HepG2 (cell line): ENCODE results near the gene TTC31. TPM values are rescaled to one million over a fixed set of nuclear protein-coding genes. Genes with fewer than 3 reads are reported as not detected.
A peak's percentile ranks its signal among the peaks of the same experiment; 100 is the strongest.

ENCODE experiments used
- DMAP1 ChIP-seq: IDR thresholded peaks from 2 replicates; pipeline ENCODE4 v1.6.1; 2016
- HNRNPH1 ChIP-seq: fragments of 200-400 bp; formaldehyde crosslinking; optimal IDR thresholded peaks from 2 replicates; pipeline ENCODE3; 2017; ENCODE audit warnings: mild to moderate bottlenecking, low read depth, low read length
- JUND ChIP-seq: sonication (generic); formaldehyde crosslinking; IDR thresholded peaks from 2 replicates; pipeline ENCODE4 v1.8.0; 2022; ENCODE audit warnings: mild to moderate bottlenecking, missing genetic modification reagents
- KAT7 ChIP-seq: IDR thresholded peaks from 2 replicates; pipeline ENCODE4 v1.6.1; 2018; ENCODE audit warnings: borderline replicate concordance, missing compliant biosample characterization
- KLF11 ChIP-seq: IDR thresholded peaks from 2 replicates; pipeline ENCODE4 v1.6.1; 2016; ENCODE audit warnings: missing compliant biosample characterization
- MEF2D ChIP-seq: sonication (generic); formaldehyde crosslinking; IDR thresholded peaks from 2 replicates; pipeline ENCODE4 v1.5.1; 2020; ENCODE audit warnings: mild to moderate bottlenecking, missing genetic modification reagents
- MIER2 ChIP-seq: IDR thresholded peaks from 2 replicates; pipeline ENCODE4 v1.6.1; 2016; ENCODE audit warnings: missing biosample characterization, missing genetic modification reagents
- MYC ChIP-seq: sonication (generic); formaldehyde crosslinking; IDR thresholded peaks from 2 replicates; pipeline ENCODE4 v1.9.0; 2021; ENCODE audit warnings: missing genetic modification reagents, borderline replicate concordance
- RORA ChIP-seq: sonication (generic); formaldehyde crosslinking; IDR thresholded peaks from 2 replicates; pipeline ENCODE4 v1.5.0; 2020; ENCODE audit warnings: mild to moderate bottlenecking, missing genetic modification reagents, moderate library complexity
- RXRB ChIP-seq: IDR thresholded peaks from 2 replicates; pipeline ENCODE4 v1.6.1; 2016; ENCODE audit warnings: borderline replicate concordance, missing genetic modification reagents, missing compliant biosample characterization
- TBP ChIP-seq: sonication (generic); formaldehyde crosslinking; IDR thresholded peaks from 2 replicates; pipeline ENCODE4 v1.5.0; 2020; ENCODE audit warnings: missing genetic modification reagents
- THRA ChIP-seq: sonication (generic); formaldehyde crosslinking; IDR thresholded peaks from 2 replicates; pipeline ENCODE4 v1.4.0; 2020; ENCODE audit warnings: missing genetic modification reagents, borderline replicate concordance
- YEATS4 ChIP-seq: sonication (generic); formaldehyde crosslinking; IDR thresholded peaks from 2 replicates; pipeline ENCODE4 v1.4.0; 2020; ENCODE audit warnings: missing genetic modification reagents, borderline replicate concordance
- ZBTB33 ChIP-seq: sonication (generic); formaldehyde crosslinking; IDR thresholded peaks from 2 replicates; pipeline ENCODE4 v1.4.0; 2020; ENCODE audit warnings: missing genetic modification reagents
- ZFP36L1 ChIP-seq: sonication (generic); formaldehyde crosslinking; IDR thresholded peaks from 2 replicates; pipeline ENCODE4 v1.8.0; 2022; ENCODE audit warnings: mild to moderate bottlenecking, missing genetic modification reagents, moderate library complexity
- ZGPAT ChIP-seq: IDR thresholded peaks from 2 replicates; pipeline ENCODE4 v1.6.1; 2016; ENCODE audit warnings: mild to moderate bottlenecking
- ZMAT5 ChIP-seq: sonication (generic); formaldehyde crosslinking; IDR thresholded peaks from 2 replicates; pipeline ENCODE4 v1.5.0; 2020; ENCODE audit warnings: mild to moderate bottlenecking, low read depth, missing genetic modification reagents, borderline replicate concordance
- ZNF101 ChIP-seq: sonication (generic); formaldehyde crosslinking; IDR thresholded peaks from 2 replicates; pipeline ENCODE4 v1.4.0; 2020; ENCODE audit warnings: mild to moderate bottlenecking, low read depth, missing genetic modification reagents, borderline replicate concordance
- ZNF468 ChIP-seq: sonication (generic); formaldehyde crosslinking; IDR thresholded peaks from 2 replicates; pipeline ENCODE4 v1.8.0; 2022; ENCODE audit warnings: mild to moderate bottlenecking, moderate library complexity, missing genetic modification reagents
- ZNF570 ChIP-seq: sonication (generic); formaldehyde crosslinking; IDR thresholded peaks from 2 replicates; pipeline ENCODE4 v1.4.0; 2020; ENCODE audit warnings: mild to moderate bottlenecking, missing genetic modification reagents, borderline replicate concordance
- ZNF660 ChIP-seq: sonication (generic); formaldehyde crosslinking; IDR thresholded peaks from 2 replicates; pipeline ENCODE4 v1.5.1; 2020; ENCODE audit warnings: mild to moderate bottlenecking, low read depth, missing genetic modification reagents, borderline replicate concordance
- ZNF704 ChIP-seq: sonication (generic); formaldehyde crosslinking; IDR thresholded peaks from 2 replicates; pipeline ENCODE4 v1.8.1; 2023; ENCODE audit warnings: mild to moderate bottlenecking, inconsistent platforms, moderate library complexity, missing genetic modification reagents, borderline replicate concordance
- ZNF740 ChIP-seq: sonication (generic); formaldehyde crosslinking; IDR thresholded peaks from 2 replicates; pipeline ENCODE4 v1.4.0; 2020; ENCODE audit warnings: missing genetic modification reagents
- polyA plus RNA-seq, 8 experiments: library from polyadenylated mRNA; depleted of rRNA in 3 of 8; stranded (reverse) in 7 of 8; unstranded in 1 of 8; fragments of >200 nt; fragmentation: Illumina TruSeq in 4 of 8; extraction: Trizol in 4 of 8; gene quantifications; 2 replicates each; pipeline versions ENCODE4 v1.2.1 to v1.2.3, GENCODE V29; 2011 to 2016; ENCODE audit warnings: low read depth in 4 of 8, missing spikeins in 1 of 8, mixed read lengths in 1 of 8; ENCODE audit not compliant: insufficient read depth in 1 of 8
- total RNA-seq, 5 experiments: library from RNA; depleted of rRNA; stranded (reverse); fragments of >200 nt; fragmentation: Illumina TruSeq; extraction: Trizol; gene quantifications; 2 replicates each; pipeline ENCODE4 v1.2.3, GENCODE V29; 2016; ENCODE audit warnings: low read depth in 1 of 5

Gene TTC31
- total and polyA plus RNA-seq, 2 of the 13 experiments (the other 11 are each of a cell fraction or from before 2014, with no cell fraction given): 28.3 to 39.5 TPM

GRCh38 chr2:74507145-74507925, 24.5 kb downstream of the TTC31 start, which contains the start of gene PCGF1 (continued):
- TF ChIP-seq ZBTB33: no peak
- peak; percentile 84 for TF ChIP-seq ZGPAT
- peak; percentile 90 for TF ChIP-seq ZNF740 (CRISPR knock-in tag)
- peak; percentile 89 for TF ChIP-seq MYC
- no peak for TF ChIP-seq ZMAT5 (CRISPR knock-in tag)
- TF ChIP-seq TBP (CRISPR knock-in tag): no peak
- TF ChIP-seq MIER2: peak; percentile 13; the same call in 1 of the 2 replicates
- TF ChIP-seq DMAP1 (CRISPR knock-in tag): peak; percentile 85
- TF ChIP-seq THRA: peak; percentile 97
- TF ChIP-seq MEF2D (CRISPR knock-in tag): peak; percentile 82
- 0 out of 2 replicates have a peak, but pooled peaks have one; percentile 18 for TF ChIP-seq ZFP36L1 (CRISPR knock-in tag)
- no peak for TF ChIP-seq HNRNPH1
- no peak for TF ChIP-seq ZNF570
- 0 out of 2 replicates have a peak, but pooled peaks have one; percentile 65 for TF ChIP-seq KLF11
- 0 out of 2 replicates have a peak, but pooled peaks have one; percentile 26 for TF ChIP-seq ZNF101 (CRISPR knock-in tag)
- TF ChIP-seq ZNF704 (CRISPR knock-in tag): peak; percentile 89
- no peak for TF ChIP-seq RORA (CRISPR knock-in tag)
- peak; percentile 9 for TF ChIP-seq JUND (CRISPR knock-in tag)
- peak; percentile 92; the same call in 1 of the 2 replicates for TF ChIP-seq KAT7 (CRISPR knock-in tag)
- TF ChIP-seq ZNF660 (CRISPR knock-in tag): no peak
- TF ChIP-seq ZNF468 (CRISPR knock-in tag): no peak
- TF ChIP-seq YEATS4 (CRISPR knock-in tag): peak; percentile 89
- TF ChIP-seq RXRB (CRISPR knock-in tag): peak; percentile 92
